Transverse colon (tissue), 4 donors: ENCODE results near the gene CCDC197. TPM values are rescaled to one million over a fixed set of nuclear protein-coding genes. Genes with fewer than 3 reads are reported as not detected.

Experiments used
- small RNA-seq, 4 donors: library from RNA; depleted of rRNA; stranded (forward); fragments of <200 nt; gene quantifications; one replicate each; pipeline ENCODE3, GENCODE V24; 2016
- total RNA-seq, 4 donors: library from RNA; depleted of rRNA; stranded (reverse); fragments of >200 nt; gene quantifications; one replicate each; pipeline ENCODE4 v1.1.0, GENCODE V29; 2016

CCDC197 gene
- total RNA-seq, 4 donors from 2014 or later, result not detected

Small RNA genes lying within 50 kb of the gene (small RNA-seq; reads per million reads assigned to genes)
- gene MIR4506, result 0 to 0.35 (median 0) reads per million in 4 donors

Other genes starting within 250 kb of the CCDC197 start
- 1 to 10 TPM; 3.0 to 8.2 (median 4.8) TPM for gene PRIMA1, start 208.8 kb upstream of the CCDC197 start, total RNA-seq
- not detected for gene FAM181A, start 70.0 kb upstream of the CCDC197 start, total RNA-seq
- gene ASB2, start 20.7 kb upstream of the CCDC197 start, total RNA-seq, result 10 to 100 TPM; 22.1 to 35.8 (median 27.9) TPM
- gene OTUB2, start 29.0 kb downstream of the CCDC197 start, total RNA-seq, result 1 to 10 TPM in 2 of 4 donors, not detected in 2; 2.6 to 2.7 TPM
- 100 to 1,000 TPM in 1 of 4 donors, 10 to 100 TPM in 3; 70.2 to 319 (median 87.7) TPM for gene DDX24, start 83.9 kb downstream of the CCDC197 start, total RNA-seq
- gene IFI27L1, start 84.0 kb downstream of the CCDC197 start, total RNA-seq, result 10 to 100 TPM in 3 of 4 donors, not detected in 1; 12.3 to 21.3 (median 17.9) TPM
- gene IFI27, start 113.4 kb downstream of the CCDC197 start, total RNA-seq, result 1,000 to 10,000 TPM in 1 of 4 donors, 100 to 1,000 TPM in 3; 124 to 1,625 (median 472) TPM
- 100 to 1,000 TPM in 1 of 4 donors, 10 to 100 TPM in 2, not detected in 1; 32.8 to 108 (median 74.6) TPM for gene IFI27L2, start 132.3 kb downstream of the CCDC197 start, total RNA-seq
- not detected for gene PPP4R4, start 177.0 kb downstream of the CCDC197 start, total RNA-seq